Loucy (cell line): ENCODE measurements around the gene LYPD6.

Experiments
- H2AFZ ChIP-seq: fragments of 200-600 bp; sonication (generic); 2 replicates; pipeline ENCODE4 v1.6.0; 2016; ENCODE audit warnings: antibody characterized with exemption, mild to moderate bottlenecking, low read length, moderate library complexity
- H3F3A ChIP-seq: fragments of 200-600 bp; 2 replicates; pipeline ENCODE4 v1.6.0; 2016; ENCODE audit warnings: antibody characterized with exemption, low read depth, mild to moderate bottlenecking
- H3K27me3 ChIP-seq: fragments of 200-600 bp; sonication (generic); 2 replicates; pipeline ENCODE4 v1.6.1; 2014; ENCODE audit warnings: low read length, mild to moderate bottlenecking; ENCODE audit not compliant: insufficient read depth, poor library complexity, severe bottlenecking
- H3K36me3 ChIP-seq: fragments of 200-600 bp; sonication (generic); 2 replicates; pipeline ENCODE4 v1.6.1; 2016; ENCODE audit warnings: low read length; ENCODE audit not compliant: insufficient read depth
- H3K4me1 ChIP-seq: fragments of 200-600 bp; sonication (generic); 2 replicates; pipeline ENCODE4 v1.5.1; 2014; ENCODE audit warnings: low read length, mild to moderate bottlenecking; ENCODE audit not compliant: insufficient read depth, poor library complexity, severe bottlenecking
- H3K4me2 ChIP-seq: fragments of 200-600 bp; sonication (generic); 2 replicates; pipeline ENCODE4 v1.6.0; 2014; ENCODE audit warnings: antibody characterized with exemption, low read length, low read depth, mild to moderate bottlenecking; ENCODE audit not compliant: poor library complexity, severe bottlenecking
- H3K4me3 ChIP-seq: fragments of 200-600 bp; sonication (generic); 2 replicates; pipeline ENCODE4 v1.5.1; 2014; ENCODE audit warnings: low read length, mild to moderate bottlenecking, mixed read lengths; ENCODE audit not compliant: poor library complexity, severe bottlenecking
- H3K79me2 ChIP-seq: fragments of 200-600 bp; sonication (generic); 2 replicates; pipeline ENCODE4 v1.6.1; 2014; ENCODE audit warnings: low read length; ENCODE audit not compliant: insufficient read depth
- H3K9ac ChIP-seq: fragments of 200-600 bp; sonication (generic); 2 replicates; pipeline ENCODE4 v1.6.0; 2014; ENCODE audit warnings: mild to moderate bottlenecking, low read depth, low read length, moderate library complexity; ENCODE audit not compliant: poor library complexity, severe bottlenecking
- H3K9me2 ChIP-seq: fragments of 200-600 bp; sonication (generic); replicated peaks from 2 replicates; pipeline ENCODE4 v1.6.1; 2016; ENCODE audit warnings: low read depth, low read length, mixed read lengths
- H3K9me3 ChIP-seq: fragments of 200-600 bp; sonication (generic); 2 replicates; pipeline ENCODE4 v1.6.1; 2014; ENCODE audit warnings: mild to moderate bottlenecking, antibody characterized with exemption, low read length, low read depth; ENCODE audit not compliant: insufficient read depth
- H4K20me1 ChIP-seq: fragments of 200-600 bp; sonication (generic); 2 replicates; pipeline ENCODE4 v1.6.0; 2014; ENCODE audit warnings: antibody characterized with exemption, low read length, mild to moderate bottlenecking; ENCODE audit not compliant: insufficient read depth, poor library complexity, severe bottlenecking
- EZH2phosphoT487 ChIP-seq: fragments of 200-600 bp; IDR thresholded peaks from 2 replicates; pipeline ENCODE4 v1.6.1; 2018; ENCODE audit warnings: antibody characterized with exemption, mild to moderate bottlenecking, moderate library complexity, borderline replicate concordance
- TF ChIP-seq, protein P1 (sequence below): fragments of 200-600 bp; sonication (generic); conservative IDR thresholded peaks from 2 replicates; pipeline ENCODE4 v1.5.1; 2014; ENCODE audit warnings: mild to moderate bottlenecking, antibody characterized with exemption, low read length

Gene LYPD6

GRCh38 chr2:149291881-149292280, 38.5 kb upstream of the LYPD6 start:
- TF ChIP-seq EZH2phosphoT487, result no peak
- TF ChIP-seq, protein P1, sequence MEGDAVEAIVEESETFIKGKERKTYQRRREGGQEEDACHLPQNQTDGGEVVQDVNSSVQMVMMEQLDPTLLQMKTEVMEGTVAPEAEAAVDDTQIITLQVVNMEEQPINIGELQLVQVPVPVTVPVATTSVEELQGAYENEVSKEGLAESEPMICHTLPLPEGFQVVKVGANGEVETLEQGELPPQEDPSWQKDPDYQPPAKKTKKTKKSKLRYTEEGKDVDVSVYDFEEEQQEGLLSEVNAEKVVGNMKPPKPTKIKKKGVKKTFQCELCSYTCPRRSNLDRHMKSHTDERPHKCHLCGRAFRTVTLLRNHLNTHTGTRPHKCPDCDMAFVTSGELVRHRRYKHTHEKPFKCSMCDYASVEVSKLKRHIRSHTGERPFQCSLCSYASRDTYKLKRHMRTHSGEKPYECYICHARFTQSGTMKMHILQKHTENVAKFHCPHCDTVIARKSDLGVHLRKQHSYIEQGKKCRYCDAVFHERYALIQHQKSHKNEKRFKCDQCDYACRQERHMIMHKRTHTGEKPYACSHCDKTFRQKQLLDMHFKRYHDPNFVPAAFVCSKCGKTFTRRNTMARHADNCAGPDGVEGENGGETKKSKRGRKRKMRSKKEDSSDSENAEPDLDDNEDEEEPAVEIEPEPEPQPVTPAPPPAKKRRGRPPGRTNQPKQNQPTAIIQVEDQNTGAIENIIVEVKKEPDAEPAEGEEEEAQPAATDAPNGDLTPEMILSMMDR, result no peak
- Histone ChIP-seq H3K4me2 (no peak overlapping the region), H3K9me3 (no peaks in the 10 kb centered on the region), H3K9me2 (no peaks in the 10 kb centered on the region), H3K36me3 (no peaks in the 10 kb centered on the region), H4K20me1 (no peaks in the 10 kb centered on the region), H3K9ac (no peak overlapping the region), H3K27me3 (no peaks in the 10 kb centered on the region), H3F3A (no peaks in the 10 kb centered on the region), H2AFZ (no peak overlapping the region), H3K79me2 (no peaks in the 10 kb centered on the region), H3K4me1 (no peaks in the 10 kb centered on the region), H3K4me3 (no peak overlapping the region)

- Histone ChIP-seq H3K79me2 (no peaks in the 10 kb centered on the region), H3K9ac (no peak overlapping the region), H3K9me3 (no peaks in the 10 kb centered on the region), H3F3A (no peaks in the 10 kb centered on the region), H3K4me1 (no peaks in the 10 kb centered on the region), H3K4me3 (no peak overlapping the region), H3K9me2 (no peaks in the 10 kb centered on the region), H4K20me1 (no peaks in the 10 kb centered on the region), H3K27me3 (no peaks in the 10 kb centered on the region), H2AFZ (no peak overlapping the region), H3K4me2 (no peak overlapping the region), H3K36me3 (no peaks in the 10 kb centered on the region)
- TF ChIP-seq EZH2phosphoT487, result no peak
- TF ChIP-seq, protein P1, result no peak
Measured at GRCh38 chr2:149296031-149296430, 34.4 kb upstream of the LYPD6 start.

DNA sequence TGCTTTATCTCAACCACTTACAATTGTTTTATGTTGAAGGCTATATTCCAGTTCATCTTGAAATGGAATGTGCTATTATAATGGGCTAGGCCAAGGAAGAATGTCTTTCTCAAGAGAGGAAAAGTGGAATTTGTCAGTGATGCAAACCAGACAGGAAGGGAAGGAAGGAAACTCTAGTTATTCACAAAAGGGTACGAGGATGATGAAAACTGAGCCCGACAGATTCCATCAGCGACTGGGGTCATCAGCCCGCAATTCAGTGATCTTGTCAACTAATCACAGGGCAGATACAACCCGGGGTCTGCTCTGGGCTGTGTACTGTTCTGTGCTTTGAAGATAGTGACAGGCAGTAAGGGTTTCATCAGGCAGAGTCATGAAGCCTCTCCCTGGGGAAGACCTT, 23.4 kb upstream of the LYPD6 start:
- Histone ChIP-seq H2AFZ (no peak overlapping the region), H3K79me2 (no peaks in the 10 kb centered on the region), H3K4me1 (peaks cover 9% of the 10 kb centered on the region), H3K36me3 (no peaks in the 10 kb centered on the region), H3K4me3 (no peak overlapping the region), H3K9me2 (no peaks in the 10 kb centered on the region), H3K9me3 (no peaks in the 10 kb centered on the region), H3K4me2 (no peak overlapping the region), H3K27me3 (no peaks in the 10 kb centered on the region), H3F3A (no peaks in the 10 kb centered on the region), H3K9ac (no peak overlapping the region), H4K20me1 (no peaks in the 10 kb centered on the region)
- TF ChIP-seq EZH2phosphoT487, result no peak
- TF ChIP-seq, protein P1, result no peak
